Measurements from ENCODE around the gene TPK1.

GRCh38 chr7:144513334-144513733 lies 322.5 kb downstream of the TPK1 start:
- TF ChIP-seq CTCF (IDR thresholded peaks at IDR 0.05): no peak
- TF ChIP-seq POLR2A (IDR thresholded peaks at IDR 0.05): no peak

All from vagina (tissue), 2 donors.